HG02981 (cell line): ENCODE data around the gene EXT2.

ENCODE experiments used
- ATAC-seq: cut with Tn5 transposase; IDR thresholded peaks from one replicate; pipeline ENCODE4 v1.9.1; 2021; ENCODE audit warnings: mild to moderate bottlenecking, moderate library complexity; ENCODE audit not compliant: unreplicated experiment

Gene EXT2

GRCh38 chr11:44198146-44198724 lies 102.8 kb downstream of the EXT2 start:
- ATAC-seq, result no peak

DNA sequence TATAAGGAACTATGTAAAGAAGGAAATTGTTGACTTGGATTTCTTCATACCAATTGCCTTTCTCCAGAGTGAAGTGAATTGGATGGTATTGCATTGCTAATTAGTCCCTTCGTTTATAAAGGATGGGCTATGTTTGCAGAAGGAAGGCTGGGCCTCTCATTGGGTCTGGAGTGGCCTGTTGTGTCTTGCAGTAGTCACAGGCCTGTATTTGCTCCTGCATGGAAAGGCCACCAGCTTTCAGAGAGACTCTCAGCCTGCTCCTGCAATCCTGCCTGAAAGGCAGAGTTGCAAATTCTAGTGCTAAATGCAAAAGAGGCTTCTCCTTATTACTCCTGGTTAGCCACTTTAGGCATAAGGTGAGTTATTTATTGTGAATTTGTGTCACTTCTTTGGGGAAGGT lies 103.8 kb downstream of the EXT2 start:
- no peak for ATAC-seq

DNA sequence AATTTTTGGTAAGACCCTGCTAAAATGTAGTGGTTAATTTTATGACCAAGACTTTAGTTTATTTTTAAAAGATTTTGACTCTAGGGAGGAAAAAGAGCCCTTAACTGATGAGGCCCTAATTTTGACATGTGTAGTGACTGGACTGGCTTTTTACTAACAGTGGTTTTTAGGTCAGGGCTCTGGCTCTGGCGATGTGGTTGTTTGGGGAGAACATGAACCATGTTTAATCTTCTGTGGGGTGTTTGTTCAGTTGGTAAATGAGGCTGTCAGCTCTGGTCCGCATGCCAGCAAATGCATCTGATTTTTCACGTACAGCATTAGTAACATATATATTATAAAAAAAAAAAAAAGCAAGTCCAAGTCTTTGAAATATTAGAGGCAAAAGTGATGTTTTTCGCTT lies 104.3 kb downstream of the EXT2 start:
- no peak for ATAC-seq

GRCh38 chr11:44203270-44204043 lies 108.0 kb downstream of the EXT2 start:
- no peak for ATAC-seq

DNA sequence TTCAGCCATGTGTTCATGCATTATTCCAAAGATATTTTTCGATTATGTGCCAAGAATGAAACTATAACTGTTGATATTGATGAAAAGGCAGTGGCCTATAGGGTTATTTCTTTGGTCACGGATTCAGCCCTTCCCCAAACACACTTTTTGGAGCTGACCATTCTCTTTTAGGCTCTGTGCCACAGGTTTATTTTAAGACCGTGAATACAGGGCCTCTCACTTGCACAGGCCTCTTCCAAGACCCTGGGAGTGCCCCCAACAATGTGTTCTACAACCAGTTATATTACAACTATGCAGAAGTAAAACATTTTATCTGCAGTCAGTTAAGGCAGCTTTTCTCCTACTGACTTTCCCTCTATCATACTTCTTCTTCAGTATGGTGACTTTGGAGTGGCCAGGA lies 109.9 kb downstream of the EXT2 start:
- no peak for ATAC-seq

- no peak for ATAC-seq
Measured at GRCh38 chr11:44205836-44206235, 110.4 kb downstream of the EXT2 start.

- no peak for ATAC-seq
Measured at GRCh38 chr11:44207292-44207691, 111.8 kb downstream of the EXT2 start.

GRCh38 chr11:44208976-44209603 lies 113.6 kb downstream of the EXT2 start:
- ATAC-seq, result no peak

- no peak for ATAC-seq
Measured at GRCh38 chr11:44212128-44212527, 116.7 kb downstream of the EXT2 start.

DNA sequence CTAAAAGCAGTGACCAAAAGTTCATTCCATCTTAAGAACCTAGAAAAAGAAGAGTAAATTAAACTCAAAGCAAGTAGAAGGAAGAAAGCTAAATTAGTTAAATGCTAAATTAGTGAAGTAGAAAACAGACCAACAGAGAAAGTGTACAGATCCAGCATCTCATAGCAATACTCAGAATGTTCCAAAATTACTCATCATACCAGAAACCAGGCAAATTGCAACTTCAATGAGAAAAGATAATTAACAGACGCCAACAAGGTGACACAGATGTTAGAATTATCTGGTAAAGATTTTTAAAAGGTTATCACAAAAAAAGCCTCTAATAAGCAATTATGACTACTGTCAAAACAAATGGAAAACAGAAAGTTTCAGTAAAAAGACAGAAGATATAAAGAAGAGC lies 117.7 kb downstream of the EXT2 start:
- ATAC-seq, result no peak

- ATAC-seq, result no peak
Measured at GRCh38 chr11:44217432-44217831, 122.0 kb downstream of the EXT2 start.

GRCh38 chr11:44219830-44220796 lies 124.6 kb downstream of the EXT2 start:
- ATAC-seq, result no peak

DNA sequence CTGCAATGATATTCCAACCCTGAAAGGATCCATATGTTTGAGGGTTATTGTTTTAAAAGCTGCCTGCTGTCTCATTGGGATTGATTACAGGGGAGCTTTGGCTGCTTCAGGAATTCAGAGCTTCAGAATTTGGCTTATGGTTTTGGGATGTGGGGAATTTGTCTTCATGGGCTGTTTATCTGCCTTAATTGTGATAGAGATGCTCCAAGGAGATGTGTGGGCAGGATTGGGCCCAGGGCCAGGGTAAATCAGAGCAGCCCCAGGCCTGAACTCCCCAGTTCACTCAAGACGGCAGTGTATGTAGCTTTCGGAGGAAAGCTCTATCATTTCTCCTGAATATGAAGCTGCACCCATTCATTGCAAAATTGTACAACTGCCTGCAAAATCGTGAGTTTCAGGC lies 126.0 kb downstream of the EXT2 start:
- ATAC-seq, result no peak

GRCh38 chr11:44221992-44222391 lies 126.5 kb downstream of the EXT2 start:
- no peak for ATAC-seq

DNA sequence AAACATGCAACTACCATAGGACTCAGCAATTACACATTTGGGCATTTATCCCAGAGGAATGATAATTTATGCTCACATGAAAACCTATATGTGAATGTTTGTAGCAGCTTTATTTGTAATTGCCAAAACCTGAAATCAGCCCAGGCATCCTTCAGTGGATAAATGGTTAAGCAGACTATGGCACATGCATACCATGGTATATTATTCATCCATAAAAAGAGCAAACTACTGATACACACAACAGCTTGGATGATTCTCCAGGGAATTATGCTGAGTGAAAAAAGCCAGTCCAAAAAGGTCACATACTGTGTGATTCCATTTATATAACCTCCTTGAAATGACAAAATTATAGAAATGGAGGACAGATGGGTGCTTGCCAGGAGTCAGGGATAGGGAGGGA lies 127.8 kb downstream of the EXT2 start:
- no peak for ATAC-seq

DNA sequence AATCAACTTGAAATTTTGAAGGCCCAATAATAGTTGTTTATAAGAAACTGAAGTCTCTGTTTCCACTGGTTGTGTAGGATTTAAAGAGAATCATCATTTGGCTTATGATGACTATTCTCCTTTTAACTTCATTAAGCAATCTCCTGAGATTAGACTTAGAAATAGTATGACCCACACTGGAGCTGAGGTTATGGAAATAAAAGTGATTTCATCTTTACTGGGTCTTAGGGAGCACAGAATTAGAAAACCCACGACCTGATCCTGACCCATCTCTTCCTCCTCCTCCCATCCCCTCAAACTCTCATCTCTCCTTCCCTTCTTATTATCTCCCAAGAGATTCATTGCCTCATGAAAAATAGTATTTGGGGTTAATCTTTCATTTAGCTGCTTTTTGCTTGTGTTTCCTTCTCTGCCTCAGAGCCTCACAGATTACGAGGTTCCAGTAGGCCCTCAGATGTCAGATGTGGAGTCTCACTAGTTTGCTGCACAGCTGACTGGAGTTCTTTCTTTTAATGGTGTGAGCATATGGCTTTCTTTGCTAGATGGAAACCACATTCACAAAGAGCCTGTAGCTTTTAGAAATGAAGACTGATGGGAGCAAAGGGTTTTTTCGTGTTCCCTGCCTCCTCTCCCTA lies 129.5 kb downstream of the EXT2 start:
- ATAC-seq, result no peak

GRCh38 chr11:44226490-44226889 lies 131.0 kb downstream of the EXT2 start:
- ATAC-seq, result no peak

DNA sequence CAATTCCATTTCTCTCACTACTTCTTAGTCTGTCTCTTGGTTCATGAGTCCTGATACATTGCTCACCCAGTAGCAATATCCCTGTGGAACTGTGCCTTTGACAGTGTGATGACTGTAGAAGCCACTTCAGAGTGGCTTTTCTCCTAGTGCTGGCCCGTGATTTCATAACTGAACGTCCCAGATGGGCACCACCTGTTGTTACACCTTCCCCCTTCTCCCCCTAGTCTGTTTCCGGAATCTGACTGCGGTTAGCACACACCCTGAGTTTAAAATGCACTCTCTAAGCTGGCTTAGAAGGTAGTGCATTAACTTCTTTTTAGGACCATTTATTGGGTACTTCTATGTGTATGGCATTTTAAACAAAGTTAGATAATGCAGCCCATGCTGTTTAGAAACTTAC lies 131.5 kb downstream of the EXT2 start:
- ATAC-seq, result no peak

GRCh38 chr11:44228379-44228778 lies 132.9 kb downstream of the EXT2 start:
- no peak for ATAC-seq

DNA sequence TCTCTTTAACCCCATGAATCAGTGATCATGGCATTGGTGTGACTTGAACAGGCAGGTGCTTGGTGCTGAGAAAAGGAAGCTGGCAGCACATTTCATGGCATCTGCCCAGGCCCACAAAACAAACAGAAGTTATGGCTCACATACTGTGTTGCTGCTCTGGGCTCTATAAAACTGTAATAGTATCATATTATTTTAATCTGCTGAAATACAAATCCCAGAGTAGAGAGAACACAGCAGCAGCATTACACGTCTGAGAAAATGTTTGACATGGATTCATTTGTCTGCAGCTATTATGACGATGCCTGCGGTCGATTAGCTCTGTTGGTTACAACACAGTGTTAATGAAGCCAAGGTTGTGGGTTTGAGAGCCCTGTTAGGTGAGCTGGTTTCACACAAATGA lies 133.6 kb downstream of the EXT2 start:
- ATAC-seq, result no peak

DNA sequence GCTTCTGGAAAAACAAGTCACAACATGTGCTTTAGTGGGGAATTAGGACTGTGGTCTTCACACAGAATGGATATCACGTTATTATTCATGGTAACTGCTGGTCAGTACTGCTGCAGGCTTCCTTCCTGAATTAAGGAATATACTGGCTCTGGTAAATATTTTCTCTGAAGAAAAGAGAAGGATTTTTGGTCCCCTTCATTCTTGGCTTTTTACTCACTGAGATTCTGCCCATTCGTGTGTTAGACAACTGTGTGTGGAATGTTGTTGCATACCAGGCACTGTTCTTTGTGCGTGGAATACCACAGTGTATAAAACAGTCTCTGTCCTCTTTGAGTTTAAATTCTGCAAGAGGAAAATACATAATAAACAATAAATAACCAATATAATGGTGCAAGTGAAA lies 134.1 kb downstream of the EXT2 start:
- no peak for ATAC-seq
